ENCODE measurements around the gene SHKBP1. TPM values are rescaled to one million over a fixed set of nuclear protein-coding genes. Genes with fewer than 3 reads are reported as not detected.
A peak's percentile ranks its signal among the peaks of the same experiment; 100 is the strongest.

SHKBP1 gene
- total and polyA plus RNA-seq, 3 experiments from 2014 or later, result 103 to 159 (median 104) TPM

DNA sequence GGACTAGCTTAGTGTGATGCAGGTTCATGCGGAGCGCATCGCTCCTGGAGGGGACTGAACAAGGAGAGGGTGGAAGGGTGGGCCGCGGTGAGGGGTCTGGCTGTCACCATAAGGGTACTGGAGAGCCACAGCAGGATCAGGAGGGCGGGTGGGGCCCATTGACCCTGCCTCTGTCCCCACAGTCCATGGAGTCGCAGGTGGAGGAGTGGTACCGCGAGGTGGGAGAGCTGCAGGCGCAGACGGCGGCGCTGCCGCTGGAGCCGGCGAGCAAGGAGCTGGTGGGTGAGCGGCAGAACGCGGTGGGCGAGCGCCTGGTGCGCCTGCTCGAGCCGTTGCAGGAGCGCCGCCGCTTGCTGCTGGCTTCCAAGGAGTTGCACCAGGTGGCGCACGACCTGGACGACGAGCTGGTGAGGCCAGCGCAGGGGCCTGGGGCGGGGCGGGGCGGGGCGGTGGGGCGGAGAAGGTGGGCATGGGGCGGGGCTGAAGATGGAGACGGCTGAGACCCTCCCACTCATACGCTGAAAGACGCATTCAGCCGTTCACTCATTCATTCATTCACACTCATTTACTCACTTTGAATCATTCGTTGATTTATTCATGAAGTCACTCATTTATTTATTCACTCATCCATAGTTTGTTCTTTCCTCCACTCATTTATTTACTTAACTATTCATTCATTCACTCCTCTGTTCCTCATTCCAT, 27.5 kb upstream of the SHKBP1 start:
- Mint-ChIP-seq H3K4me1 (peaks cover 6 to 9% (median 7%) of the 10 kb centered on the region in 3 donors), H3K27ac (no peak overlapping the region), H3K27me3 (peaks cover 26 to 63% of the 10 kb centered on the region in 2 donors), H3K4me3 (peak overlapping the region in 3 of 7 donors; percentile 50 to 88 (median 50)), H3K9me3 (peaks cover 0 to 5% (median 2%) of the 10 kb centered on the region in 5 donors), H3K36me3 (peaks cover 0 to 16% (median 3%) of the 10 kb centered on the region in 3 donors)
- DNase-seq, result peak; percentile 50 to 77 (median 60)
- Histone ChIP-seq H3K36me3 (ENCODE audit: insufficient read depth, low read length) (no peaks in the 10 kb centered on the region), H3K27ac (ENCODE audit: low read depth, low read length) (no peak overlapping the region), H3K4me3 (ENCODE audit: low read length) (no peak overlapping the region), H3K27me3 (ENCODE audit: insufficient read depth, low read length, poor library complexity, severe bottlenecking) (peaks cover 23% of the 10 kb centered on the region), H3K9me3 (ENCODE audit: low read length) (no peaks in the 10 kb centered on the region), H3K4me1 (ENCODE audit: insufficient read depth, low read length) (no peaks in the 10 kb centered on the region)
- ChIA-PET POLR2A (no interaction called here), CTCF (interaction anchor here (0.6 to 2.3 kb wide), 10 partner anchors 14 to 86 kb away, joined by 3 to 13 read pairs (median 4); partner anchors contain the start of genes BLVRB and LTBP4)

DNA sequence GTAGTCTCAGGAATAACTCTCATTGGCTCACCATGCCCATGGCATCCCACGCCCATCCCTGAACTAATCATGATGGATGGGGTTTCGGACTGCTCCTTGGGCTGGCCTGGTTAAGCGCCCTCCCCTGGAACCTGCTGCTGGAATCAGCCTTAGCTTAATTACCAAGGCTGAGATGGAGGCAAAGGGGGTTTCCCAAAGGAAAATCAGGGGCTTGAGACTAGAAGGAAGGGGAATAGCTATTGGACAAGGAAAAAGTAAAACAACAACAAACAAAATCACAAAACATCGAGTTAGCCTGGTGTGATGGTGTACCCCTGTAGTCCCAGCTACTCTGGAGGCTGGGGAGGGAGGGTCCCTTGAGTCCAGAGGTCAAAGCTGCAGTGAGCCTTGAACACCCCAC, 25.7 kb upstream of the SHKBP1 start:
- Mint-ChIP-seq H3K27me3 (peaks cover 34 to 75% of the 10 kb centered on the region in 2 donors), H3K36me3 (peaks cover 0 to 16% (median 3%) of the 10 kb centered on the region in 3 donors), H3K9me3 (peaks cover 0 to 5% (median 2%) of the 10 kb centered on the region in 5 donors), H3K4me3 (peak overlapping the region in 1 of 7 donors; percentile 2), H3K27ac (no peak overlapping the region), H3K4me1 (peaks cover 6 to 9% (median 7%) of the 10 kb centered on the region in 3 donors)
- H3K4me3 ChIP-seq (ENCODE audit: low read length), result no peak overlapping the region
- CTCF ChIA-PET, result interaction anchor here (0.7 to 1.4 kb wide), 2 partner anchors 48 to 52 kb away, joined by 3 read pairs; no protein-coding TSS in a partner anchor
- POLR2A ChIA-PET, result no interaction called here
- H3K27ac ChIP-seq (ENCODE audit: low read depth, low read length), result no peak overlapping the region
- no peaks in the 10 kb centered on the region for H3K4me1 ChIP-seq (ENCODE audit: insufficient read depth, low read length)
- peaks cover 31% of the 10 kb centered on the region for H3K27me3 ChIP-seq (ENCODE audit: insufficient read depth, low read length, poor library complexity, severe bottlenecking)
- no peaks in the 10 kb centered on the region for H3K36me3 ChIP-seq (ENCODE audit: insufficient read depth, low read length)
- no peaks in the 10 kb centered on the region for H3K9me3 ChIP-seq (ENCODE audit: low read length)
- no peak for DNase-seq

GRCh38 chr19:40552848-40553247, 23.8 kb upstream of the SHKBP1 start:
- H3K4me1 Mint-ChIP-seq, result peaks cover 6 to 9% (median 7%) of the 10 kb centered on the region in 3 donors
- H3K4me1 ChIP-seq (ENCODE audit: insufficient read depth, low read length), result no peaks in the 10 kb centered on the region
- CTCF ChIA-PET, result interaction anchor here (1.4 kb wide), 1 partner anchor 82 kb away, joined by 5 read pairs; no protein-coding TSS in a partner anchor
- no peak overlapping the region for H3K27ac ChIP-seq (ENCODE audit: low read depth, low read length)
- H3K27me3 Mint-ChIP-seq, result peaks cover 30 to 64% of the 10 kb centered on the region in 2 donors
- H3K9me3 Mint-ChIP-seq, result peaks cover 0 to 1% (median 0%) of the 10 kb centered on the region in 5 donors
- no peak for DNase-seq
- no peaks in the 10 kb centered on the region for H3K36me3 ChIP-seq (ENCODE audit: insufficient read depth, low read length)
- H3K36me3 Mint-ChIP-seq, result peaks cover 0 to 13% (median 2%) of the 10 kb centered on the region in 3 donors
- POLR2A ChIA-PET, result no interaction called here
- H3K27me3 ChIP-seq (ENCODE audit: insufficient read depth, low read length, poor library complexity, severe bottlenecking), result peaks cover 28% of the 10 kb centered on the region
- H3K4me3 Mint-ChIP-seq, result no peak overlapping the region
- no peaks in the 10 kb centered on the region for H3K9me3 ChIP-seq (ENCODE audit: low read length)
- no peak overlapping the region for H3K27ac Mint-ChIP-seq
- H3K4me3 ChIP-seq (ENCODE audit: low read length), result no peak overlapping the region

GRCh38 chr19:40553885-40554857, 22.5 kb upstream of the SHKBP1 start:
- Histone ChIP-seq H3K9me3 (ENCODE audit: low read length) (no peaks in the 10 kb centered on the region), H3K27ac (ENCODE audit: low read depth, low read length) (no peak overlapping the region), H3K36me3 (ENCODE audit: insufficient read depth, low read length) (no peaks in the 10 kb centered on the region), H3K4me3 (ENCODE audit: low read length) (no peak overlapping the region), H3K4me1 (ENCODE audit: insufficient read depth, low read length) (no peaks in the 10 kb centered on the region), H3K27me3 (ENCODE audit: insufficient read depth, low read length, poor library complexity, severe bottlenecking) (peaks cover 17% of the 10 kb centered on the region)
- Mint-ChIP-seq H3K4me3 (no peak overlapping the region), H3K36me3 (peaks cover 0 to 13% (median 2%) of the 10 kb centered on the region in 3 donors), H3K9me3 (peaks cover 0 to 1% (median 0%) of the 10 kb centered on the region in 5 donors), H3K4me1 (peaks cover 3 to 6% (median 3%) of the 10 kb centered on the region in 3 donors), H3K27ac (no peak overlapping the region), H3K27me3 (peaks cover 27 to 60% of the 10 kb centered on the region in 2 donors)
- CTCF ChIA-PET, result interaction anchor here (1.0 to 1.5 kb wide), 3 partner anchors 14 to 81 kb away, joined by 3 to 5 read pairs (median 3); partner anchors contain the start of gene LTBP4
- no peak for DNase-seq
- POLR2A ChIA-PET, result no interaction called here

- Histone ChIP-seq H3K9me3 (ENCODE audit: low read length) (no peaks in the 10 kb centered on the region), H3K4me3 (ENCODE audit: low read length) (no peak overlapping the region), H3K27me3 (ENCODE audit: insufficient read depth, low read length, poor library complexity, severe bottlenecking) (peaks cover 21% of the 10 kb centered on the region), H3K4me1 (ENCODE audit: insufficient read depth, low read length) (no peaks in the 10 kb centered on the region), H3K36me3 (ENCODE audit: insufficient read depth, low read length) (no peaks in the 10 kb centered on the region), H3K27ac (ENCODE audit: low read depth, low read length) (no peak overlapping the region)
- H3K27ac Mint-ChIP-seq, result no peak overlapping the region
- CTCF ChIA-PET, result interaction anchor here (1.0 to 1.5 kb wide), 2 partner anchors 42 to 79 kb away, joined by 4 to 5 read pairs; no protein-coding TSS in a partner anchor
- peaks cover 0 to 2% (median 0%) of the 10 kb centered on the region in 3 donors for H3K4me1 Mint-ChIP-seq
- H3K36me3 Mint-ChIP-seq, result peaks cover 0 to 7% (median 2%) of the 10 kb centered on the region in 3 donors
- H3K9me3 Mint-ChIP-seq, result no peaks in the 10 kb centered on the region
- H3K27me3 Mint-ChIP-seq, result peaks cover 25 to 56% of the 10 kb centered on the region in 2 donors
- no peak for DNase-seq
- no peak overlapping the region for H3K4me3 Mint-ChIP-seq
- POLR2A ChIA-PET, result no interaction called here
These were observed 20.5 kb upstream of the SHKBP1 start for GRCh38 chr19:40555978-40556689.

DNA sequence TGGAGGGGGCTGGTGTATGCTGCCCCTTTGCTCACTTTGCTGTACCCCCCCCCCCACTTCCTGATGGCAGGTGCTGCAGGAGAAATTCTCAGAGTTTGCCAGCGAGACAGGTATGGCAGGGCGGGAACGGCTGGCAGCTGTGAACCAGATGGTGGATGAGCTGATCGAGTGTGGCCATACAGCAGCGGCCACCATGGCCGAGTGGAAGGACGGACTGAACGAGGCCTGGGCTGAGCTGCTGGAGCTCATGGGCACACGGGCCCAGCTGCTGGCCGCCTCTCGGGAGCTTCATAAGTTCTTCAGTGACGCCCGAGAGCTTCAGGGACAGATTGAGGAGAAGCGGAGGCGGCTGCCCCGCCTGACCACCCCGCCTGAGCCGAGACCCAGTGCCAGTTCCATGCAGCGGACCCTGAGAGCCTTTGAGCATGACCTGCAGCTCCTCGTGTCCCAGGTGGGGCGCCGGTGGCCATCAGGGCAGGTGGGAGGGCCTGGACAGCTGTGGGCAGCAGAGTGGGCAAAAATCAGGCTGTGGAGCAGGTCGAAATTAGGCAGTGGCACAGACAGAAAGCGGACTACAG, 19.6 kb upstream of the SHKBP1 start:
- Histone ChIP-seq H3K9me3 (ENCODE audit: low read length) (no peaks in the 10 kb centered on the region), H3K27me3 (ENCODE audit: insufficient read depth, low read length, poor library complexity, severe bottlenecking) (peaks cover 25% of the 10 kb centered on the region), H3K4me1 (ENCODE audit: insufficient read depth, low read length) (no peaks in the 10 kb centered on the region), H3K27ac (ENCODE audit: low read depth, low read length) (no peak overlapping the region), H3K36me3 (ENCODE audit: insufficient read depth, low read length) (no peaks in the 10 kb centered on the region), H3K4me3 (ENCODE audit: low read length) (no peak overlapping the region)
- Mint-ChIP-seq H3K4me1 (peaks cover 0 to 2% (median 0%) of the 10 kb centered on the region in 3 donors), H3K27ac (no peak overlapping the region), H3K27me3 (peaks cover 31 to 56% of the 10 kb centered on the region in 2 donors), H3K9me3 (no peaks in the 10 kb centered on the region), H3K4me3 (no peak overlapping the region), H3K36me3 (peaks cover 0 to 11% (median 1%) of the 10 kb centered on the region in 3 donors)
- no peak for DNase-seq
- ChIA-PET CTCF (interaction anchor here (1.0 kb wide), 1 partner anchor 41 kb away, joined by 4 read pairs; no protein-coding TSS in a partner anchor), POLR2A (no interaction called here)

- CTCF ChIA-PET, result no interaction called here
- Histone ChIP-seq H3K27ac (ENCODE audit: low read depth, low read length) (no peak overlapping the region), H3K4me3 (ENCODE audit: low read length) (no peak overlapping the region), H3K9me3 (ENCODE audit: low read length) (no peaks in the 10 kb centered on the region), H3K4me1 (ENCODE audit: insufficient read depth, low read length) (no peaks in the 10 kb centered on the region), H3K36me3 (ENCODE audit: insufficient read depth, low read length) (no peaks in the 10 kb centered on the region), H3K27me3 (ENCODE audit: insufficient read depth, low read length, poor library complexity, severe bottlenecking) (peaks cover 14% of the 10 kb centered on the region)
- POLR2A ChIA-PET, result no interaction called here
- Mint-ChIP-seq H3K36me3 (peaks cover 0 to 5% (median 1%) of the 10 kb centered on the region in 3 donors), H3K27ac (no peak overlapping the region), H3K9me3 (no peaks in the 10 kb centered on the region), H3K4me3 (no peak overlapping the region), H3K4me1 (peaks cover 0 to 2% (median 0%) of the 10 kb centered on the region in 3 donors), H3K27me3 (peaks cover 35 to 43% of the 10 kb centered on the region in 2 donors)
- DNase-seq, result no peak
These were observed 17.3 kb upstream of the SHKBP1 start for GRCh38 chr19:40559394-40559793.
